Upper lobe of left lung (tissue), 4 donors: ENCODE data around the gene PDZD2.

Experiments
- EP300 ChIP-seq, 4 donors: sonication (generic); formaldehyde crosslinking; IDR thresholded peaks; one replicate each; pipeline ENCODE4 v1.5.1; 2017; ENCODE audit warnings: antibody characterized with exemption in 4 of 4, control low read depth in 2 of 4
- POLR2A ChIP-seq, 4 donors: fragments of 450-650 bp; IDR thresholded peaks; one replicate each; pipeline ENCODE4 v1.5.1; 2016 to 2017; ENCODE audit warnings: antibody characterized with exemption in 4 of 4, mild to moderate bottlenecking in 2 of 4
- POLR2AphosphoS5 ChIP-seq, 2 donors: sonication (generic); formaldehyde crosslinking; IDR thresholded peaks; one replicate each; pipeline ENCODE4 v1.5.1; 2017; ENCODE audit warnings: antibody characterized with exemption in 2 of 2
- TF ChIP-seq, protein P1 (sequence below), 6 experiments: fragments of 450-650 bp in 4 of 6; fragments of 200-600 bp in 2 of 6; sonication (generic) in 2 of 6; IDR thresholded peaks; one replicate each; pipeline ENCODE4 v1.5.1; 2016 to 2019; ENCODE audit warnings: antibody characterized with exemption in 6 of 6

DNA sequence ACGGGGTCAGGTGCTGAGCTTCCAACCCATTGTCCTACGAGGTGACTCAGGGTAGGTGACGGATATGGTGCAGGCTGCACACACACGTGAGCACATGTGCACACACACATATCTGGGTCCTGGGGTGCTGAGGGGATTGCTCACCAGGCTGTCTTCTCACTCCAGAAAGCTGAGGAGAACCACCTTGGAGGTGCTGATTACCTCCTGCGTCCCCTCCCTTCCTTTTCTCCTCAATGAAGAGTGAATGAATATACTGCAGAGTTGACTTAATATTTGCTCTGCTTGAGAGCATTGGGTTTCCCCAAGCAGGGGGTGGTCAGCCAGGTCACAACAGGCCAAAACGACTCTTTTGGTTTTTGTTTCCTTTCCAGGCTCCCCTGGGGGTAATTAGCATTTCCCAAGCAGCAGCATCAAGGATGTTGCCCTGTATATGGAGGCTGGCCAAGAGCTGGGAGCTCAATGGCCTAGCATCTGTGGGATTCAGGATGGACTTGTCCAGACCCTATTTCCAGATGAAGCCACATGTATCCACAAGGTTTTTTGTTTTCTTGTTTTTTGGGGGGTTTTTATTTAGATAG is 49.7 kb downstream of the PDZD2 start:
- TF ChIP-seq EP300 (IDR thresholded peaks at IDR 0.05) (no peak), POLR2A (IDR thresholded peaks at IDR 0.05) (no peak), POLR2AphosphoS5 (IDR thresholded peaks at IDR 0.05) (no peak)
- TF ChIP-seq, protein P1, sequence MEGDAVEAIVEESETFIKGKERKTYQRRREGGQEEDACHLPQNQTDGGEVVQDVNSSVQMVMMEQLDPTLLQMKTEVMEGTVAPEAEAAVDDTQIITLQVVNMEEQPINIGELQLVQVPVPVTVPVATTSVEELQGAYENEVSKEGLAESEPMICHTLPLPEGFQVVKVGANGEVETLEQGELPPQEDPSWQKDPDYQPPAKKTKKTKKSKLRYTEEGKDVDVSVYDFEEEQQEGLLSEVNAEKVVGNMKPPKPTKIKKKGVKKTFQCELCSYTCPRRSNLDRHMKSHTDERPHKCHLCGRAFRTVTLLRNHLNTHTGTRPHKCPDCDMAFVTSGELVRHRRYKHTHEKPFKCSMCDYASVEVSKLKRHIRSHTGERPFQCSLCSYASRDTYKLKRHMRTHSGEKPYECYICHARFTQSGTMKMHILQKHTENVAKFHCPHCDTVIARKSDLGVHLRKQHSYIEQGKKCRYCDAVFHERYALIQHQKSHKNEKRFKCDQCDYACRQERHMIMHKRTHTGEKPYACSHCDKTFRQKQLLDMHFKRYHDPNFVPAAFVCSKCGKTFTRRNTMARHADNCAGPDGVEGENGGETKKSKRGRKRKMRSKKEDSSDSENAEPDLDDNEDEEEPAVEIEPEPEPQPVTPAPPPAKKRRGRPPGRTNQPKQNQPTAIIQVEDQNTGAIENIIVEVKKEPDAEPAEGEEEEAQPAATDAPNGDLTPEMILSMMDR (IDR thresholded peaks at IDR 0.05): no peak
